ENCODE data around the gene TLCD3A.

DNA sequence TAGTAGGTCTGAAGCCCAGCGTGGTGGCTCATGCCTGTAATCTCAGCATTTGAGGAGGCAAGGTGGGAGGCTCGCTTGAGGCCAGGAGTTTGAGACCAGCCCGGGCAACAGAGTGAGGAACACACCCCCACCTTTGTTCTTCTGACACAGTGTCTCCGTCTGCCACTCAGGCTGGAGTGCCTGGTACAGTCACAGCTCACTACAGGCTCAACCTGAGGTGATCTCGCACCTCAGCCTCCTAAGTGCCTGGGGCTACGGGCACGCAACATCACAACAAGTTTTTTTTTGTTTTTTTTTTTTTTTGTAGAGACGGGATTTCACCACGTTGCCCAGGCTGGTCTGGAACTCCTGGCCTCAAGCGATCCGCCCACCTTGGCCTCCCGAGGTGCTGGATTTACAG is 6.7 kb upstream of the TLCD3A start:
- TF ChIP-seq CTCF (IDR thresholded peaks at IDR 0.05), result no peak
- TF ChIP-seq POLR2A (IDR thresholded peaks at IDR 0.05), result no peak

All from thyroid gland (tissue), 4 donors.